ENCODE results near the gene SPP2.
A peak's percentile ranks its signal among the peaks of the same experiment; 100 is the strongest.

The SPP2 gene, protein sequence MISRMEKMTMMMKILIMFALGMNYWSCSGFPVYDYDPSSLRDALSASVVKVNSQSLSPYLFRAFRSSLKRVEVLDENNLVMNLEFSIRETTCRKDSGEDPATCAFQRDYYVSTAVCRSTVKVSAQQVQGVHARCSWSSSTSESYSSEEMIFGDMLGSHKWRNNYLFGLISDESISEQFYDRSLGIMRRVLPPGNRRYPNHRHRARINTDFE

DNA sequence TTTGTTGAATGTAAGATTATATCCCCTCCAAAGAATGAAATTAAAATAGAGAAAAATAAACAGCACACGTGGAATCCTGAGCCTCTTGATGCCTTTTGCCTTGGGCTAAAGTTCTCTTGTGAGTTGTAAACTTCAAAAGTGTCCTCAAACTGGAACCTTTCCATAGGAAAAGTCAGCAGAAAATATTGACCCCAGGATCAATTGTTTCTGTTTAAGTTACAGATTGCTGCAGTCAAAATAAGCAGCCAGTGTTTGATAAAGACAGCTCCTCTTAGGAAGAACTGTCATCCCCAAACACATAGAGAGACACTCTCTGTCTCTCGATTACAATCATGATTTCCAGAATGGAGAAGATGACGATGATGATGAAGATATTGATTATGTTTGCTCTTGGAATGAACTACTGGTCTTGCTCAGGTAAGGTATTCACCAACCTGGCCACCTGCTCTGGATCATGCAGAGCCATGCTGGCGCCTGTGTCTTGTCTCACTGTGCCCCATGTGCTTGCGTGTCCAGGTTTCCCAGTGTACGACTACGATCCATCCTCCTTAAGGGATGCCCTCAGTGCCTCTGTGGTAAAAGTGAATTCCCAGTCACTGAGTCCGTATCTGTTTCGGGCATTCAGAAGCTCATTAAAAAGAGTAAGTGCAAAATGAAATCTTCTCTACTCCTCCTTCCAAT is at the start of gene SPP2:
Gene SPP2, plus strand, starts transcription at position 248 of the 681 bp plus-strand sequence. Its CDS starts 85 bp downstream, at position 333.
- DNase-seq: no peak

DNA sequence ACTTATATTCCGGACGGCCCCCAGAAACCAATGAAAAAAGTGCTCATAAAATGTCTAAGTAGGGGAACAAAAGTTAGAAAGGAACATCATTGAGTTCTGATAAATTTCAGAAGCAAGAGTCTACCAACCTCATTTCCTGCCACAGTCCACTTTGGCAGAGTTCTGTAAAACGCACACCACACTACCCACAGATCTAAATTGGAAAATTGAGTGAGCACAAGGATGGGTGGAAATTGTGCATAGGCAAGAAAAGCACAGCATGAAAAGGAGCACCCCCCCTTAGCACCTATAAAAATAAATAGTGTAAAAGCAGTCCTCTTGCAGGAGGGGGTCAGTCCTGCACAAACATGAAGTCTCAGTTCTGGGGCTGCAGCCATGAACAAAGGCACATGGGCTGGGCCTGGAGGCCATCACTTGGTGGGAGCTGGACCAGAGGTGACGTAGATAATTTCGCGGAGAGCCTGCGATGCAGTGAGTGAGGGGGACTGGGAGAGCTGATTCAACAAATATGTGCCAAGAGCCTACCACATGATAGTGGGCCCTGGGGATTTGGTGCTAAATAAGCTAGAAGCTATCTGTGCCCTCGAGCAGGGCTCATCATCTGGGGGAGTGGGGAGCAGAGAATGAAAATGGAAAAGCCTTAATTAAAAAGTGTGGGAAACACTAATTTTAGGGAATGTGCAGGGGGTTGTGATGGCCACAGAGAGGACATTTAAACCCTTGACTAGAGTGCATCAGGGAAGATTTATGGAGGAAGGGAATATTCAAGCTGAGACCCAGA is 48.9 kb upstream of the SPP2 start:
- no peak for DNase-seq

DNA sequence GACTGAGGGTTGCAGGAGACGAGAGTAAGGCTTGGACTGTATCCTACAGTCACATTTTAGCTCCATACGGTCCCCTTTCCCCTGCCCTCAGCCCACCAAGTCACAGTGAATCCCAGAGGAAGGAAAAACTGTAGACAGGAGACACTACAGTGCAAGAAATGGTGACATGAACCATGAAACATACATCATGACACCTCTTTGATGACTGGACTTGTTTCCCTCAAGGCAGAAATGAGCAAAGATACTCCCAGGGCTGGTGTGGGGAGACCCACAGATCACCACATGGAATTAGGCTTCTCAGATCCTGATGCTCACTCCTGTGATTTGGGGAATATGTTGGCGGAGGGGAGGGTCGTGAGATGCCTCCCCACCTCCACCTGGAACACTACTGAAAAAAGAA is 48.2 kb upstream of the SPP2 start:
- no peak for DNase-seq

DNA sequence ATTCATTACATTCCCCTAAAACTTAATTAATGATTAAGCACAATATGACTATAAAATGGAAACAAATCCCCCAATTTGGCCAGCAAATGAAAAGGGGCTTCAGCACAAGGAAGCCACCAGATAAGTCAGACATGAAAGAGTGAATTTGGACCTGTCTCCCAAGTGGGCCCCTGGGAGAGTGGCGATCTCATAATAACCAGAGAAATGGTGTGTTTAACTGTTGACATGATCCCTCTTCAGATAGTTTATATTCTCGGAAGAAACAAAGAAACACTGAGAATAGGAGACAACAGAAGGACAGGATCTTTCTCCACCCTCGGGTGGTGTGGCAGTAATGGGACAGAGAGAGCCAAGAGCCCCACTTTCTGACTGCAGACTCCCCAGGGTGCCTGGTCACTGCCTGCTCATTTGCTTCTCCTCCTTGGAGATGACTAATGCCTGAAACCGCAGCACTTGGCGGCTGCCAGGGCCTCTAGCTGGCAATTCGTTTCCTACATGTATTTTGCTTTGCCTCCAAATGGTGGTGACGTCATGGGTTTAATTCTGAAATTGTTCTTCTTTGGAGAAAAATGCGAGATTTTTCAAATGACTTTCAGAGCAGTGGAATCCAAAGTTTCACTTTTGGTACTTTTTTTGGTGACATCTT is 46.4 kb upstream of the SPP2 start:
- DNase-seq: peak; percentile 66

DNA sequence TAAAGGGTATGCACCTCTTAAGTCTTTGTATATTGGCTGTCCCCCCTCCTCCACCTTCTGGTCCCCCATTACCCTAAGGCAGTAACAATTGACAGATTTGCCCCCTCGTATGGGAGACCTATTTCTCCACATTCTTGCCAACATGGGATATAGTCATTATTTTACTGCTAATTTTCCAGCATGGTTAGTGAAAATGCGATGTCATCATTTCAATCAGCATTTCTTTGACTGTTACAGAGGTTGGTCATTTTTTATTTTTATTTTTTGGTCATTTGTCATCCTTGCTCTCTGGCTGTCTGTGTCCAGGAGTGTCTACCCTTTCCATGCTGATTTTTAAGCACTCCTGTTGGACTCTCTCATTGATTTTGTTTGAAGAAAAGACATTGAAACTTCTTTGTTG is 45.4 kb upstream of the SPP2 start:
- no peak for DNase-seq

DNA sequence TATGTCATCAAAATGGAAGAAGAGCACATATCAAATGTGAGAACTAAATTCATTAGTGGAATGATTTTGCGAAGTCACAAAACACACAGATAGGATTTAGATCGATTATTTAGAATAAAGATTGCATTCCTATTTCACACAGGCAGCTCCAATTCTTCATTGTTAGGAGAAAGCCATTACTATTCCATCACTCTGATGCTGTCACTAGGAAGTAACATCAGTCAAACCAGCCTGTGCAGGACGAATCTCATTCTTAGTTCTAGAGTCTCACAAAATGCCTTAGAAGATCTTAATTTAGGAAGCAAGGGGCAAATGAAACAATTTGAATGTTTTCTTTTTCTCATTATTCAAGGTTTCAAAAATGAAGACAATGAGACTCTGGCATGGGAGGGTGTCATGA is 44.0 kb upstream of the SPP2 start:
- DNase-seq: no peak

DNA sequence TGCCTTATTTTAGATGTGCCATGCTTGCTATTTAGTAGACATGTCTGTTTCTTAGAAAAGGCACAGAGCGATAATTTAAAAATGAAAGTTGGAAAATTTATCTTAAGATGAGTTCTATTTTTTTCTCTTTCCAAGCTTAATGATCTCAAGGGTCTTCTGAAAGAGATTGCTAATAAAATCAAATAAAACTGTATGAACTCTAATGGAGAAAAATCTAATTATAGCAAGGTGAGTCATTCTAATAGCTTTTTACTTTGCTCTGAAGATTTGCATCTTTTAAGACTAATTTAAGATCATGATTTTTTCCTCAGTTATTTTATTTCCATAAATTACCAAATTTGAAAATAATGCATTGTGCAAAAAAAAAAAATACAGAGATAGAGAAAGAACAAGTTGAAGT is 36.1 kb upstream of the SPP2 start:
- DNase-seq: no peak

DNA sequence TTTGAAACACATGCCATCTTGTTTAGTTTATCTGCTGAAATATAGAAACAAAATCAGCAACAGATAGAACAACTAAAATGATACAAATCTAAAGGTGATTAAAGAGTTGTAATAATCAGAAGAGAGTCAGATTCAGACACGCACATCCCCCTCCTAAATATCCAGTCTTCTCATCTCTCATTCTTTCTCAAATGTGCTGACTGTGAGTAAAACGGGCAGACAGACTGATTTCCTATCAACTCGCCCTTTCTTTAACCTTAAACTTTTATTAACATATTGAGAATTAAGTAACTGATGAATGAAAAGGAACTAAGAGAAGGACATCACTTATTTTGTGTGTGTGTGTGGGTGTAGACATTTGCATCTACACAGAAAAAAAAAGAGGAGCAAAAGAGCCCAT is 34.6 kb upstream of the SPP2 start:
- no peak for DNase-seq

DNA sequence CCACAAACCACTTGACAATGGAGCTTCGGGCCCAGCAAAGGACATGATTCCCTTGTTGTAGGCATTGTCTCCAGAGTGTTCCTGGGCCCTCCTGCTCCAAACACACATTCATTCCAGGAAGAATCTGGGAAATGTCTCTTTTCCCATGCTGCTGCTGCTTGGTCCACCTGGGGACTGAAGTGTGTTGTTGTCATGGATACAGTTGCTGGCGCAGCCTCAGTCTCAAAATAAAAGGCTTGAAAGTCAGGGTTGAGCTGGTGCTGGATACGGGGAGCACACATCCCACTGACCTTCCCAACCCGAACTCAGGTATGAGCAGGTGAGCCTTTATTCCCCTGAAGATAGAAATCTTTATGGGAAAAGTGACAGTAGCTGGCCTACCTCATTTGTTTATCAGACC is 30.6 kb upstream of the SPP2 start:
- no peak for DNase-seq

DNA sequence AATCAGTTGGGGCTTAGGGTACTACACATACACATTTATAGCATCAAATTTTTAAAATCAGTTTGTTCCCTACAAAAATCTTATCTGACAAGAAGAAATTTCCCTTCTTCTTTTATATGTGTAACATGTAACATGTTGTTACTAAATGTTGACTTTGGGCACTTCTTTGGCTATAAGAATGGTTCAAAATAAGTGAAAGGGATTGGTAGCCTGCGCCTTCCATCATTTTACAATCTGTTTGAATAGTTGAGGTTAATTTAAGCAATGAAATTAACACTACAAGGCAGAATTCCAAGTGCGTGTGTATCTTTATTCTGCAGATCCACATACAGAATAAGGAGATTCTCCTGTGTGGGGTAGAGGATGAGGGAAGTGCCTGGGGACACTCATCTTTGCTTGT is 30.2 kb upstream of the SPP2 start:
- no peak for DNase-seq

DNA sequence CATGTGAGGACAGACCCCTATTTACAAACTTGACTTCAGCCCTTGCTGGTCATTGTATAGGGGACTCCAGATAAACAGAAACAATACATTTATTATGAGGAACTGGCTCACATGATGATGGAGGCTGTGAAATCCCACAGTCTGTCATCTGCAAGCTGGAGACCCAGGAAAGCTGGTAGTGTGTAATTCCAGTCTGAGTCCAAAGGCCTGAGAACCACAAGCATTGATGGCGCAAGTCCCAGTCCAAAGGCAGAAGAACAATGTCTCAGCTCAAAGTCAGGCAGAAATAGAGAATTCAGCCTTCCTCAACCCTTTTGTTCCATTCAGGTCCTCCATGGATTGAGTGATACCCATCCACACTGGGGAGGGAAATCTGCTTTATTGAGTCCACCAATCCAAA is 28.1 kb upstream of the SPP2 start:
- no peak for DNase-seq

DNA sequence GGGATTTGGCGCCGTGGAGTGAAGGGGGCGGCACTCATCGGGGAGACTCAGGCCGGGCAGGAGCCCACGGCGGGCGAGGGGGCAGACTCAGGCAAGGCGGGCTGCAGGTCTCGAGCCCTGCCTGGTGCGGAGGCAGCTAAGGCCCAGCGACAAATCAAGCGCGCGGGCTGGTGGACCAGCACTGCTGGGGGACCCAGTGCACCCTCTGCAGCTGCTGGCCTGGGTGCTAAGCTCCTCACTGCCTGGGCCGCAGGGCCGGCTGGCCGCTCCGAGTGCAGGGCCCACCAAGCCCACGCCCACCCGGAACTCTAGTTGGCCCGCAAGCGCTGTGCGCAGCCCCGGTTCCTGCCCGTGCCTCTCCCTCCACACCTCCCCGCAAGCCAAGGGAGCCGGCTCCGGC is 26.2 kb upstream of the SPP2 start:
- no peak for DNase-seq

DNA sequence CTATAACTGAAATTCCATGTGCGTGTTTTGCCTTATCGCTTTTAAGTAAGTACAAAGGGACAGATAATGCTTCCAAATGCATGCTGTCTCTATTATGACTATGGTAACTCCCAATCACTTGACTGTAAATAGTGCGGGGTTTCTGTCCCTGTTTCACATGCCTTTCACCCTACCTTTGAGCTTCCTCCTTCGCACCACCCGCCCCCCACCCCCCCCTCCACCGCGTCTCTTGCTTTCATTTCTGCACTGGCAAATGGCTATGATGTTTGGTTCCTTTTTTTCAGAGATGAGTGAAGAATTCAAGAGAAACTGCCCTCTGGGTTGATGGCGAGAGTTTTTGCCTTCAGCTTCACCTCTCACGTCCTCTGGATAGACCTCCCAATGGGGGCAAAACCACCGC is 25.0 kb upstream of the SPP2 start:
- DNase-seq: no peak

DNA sequence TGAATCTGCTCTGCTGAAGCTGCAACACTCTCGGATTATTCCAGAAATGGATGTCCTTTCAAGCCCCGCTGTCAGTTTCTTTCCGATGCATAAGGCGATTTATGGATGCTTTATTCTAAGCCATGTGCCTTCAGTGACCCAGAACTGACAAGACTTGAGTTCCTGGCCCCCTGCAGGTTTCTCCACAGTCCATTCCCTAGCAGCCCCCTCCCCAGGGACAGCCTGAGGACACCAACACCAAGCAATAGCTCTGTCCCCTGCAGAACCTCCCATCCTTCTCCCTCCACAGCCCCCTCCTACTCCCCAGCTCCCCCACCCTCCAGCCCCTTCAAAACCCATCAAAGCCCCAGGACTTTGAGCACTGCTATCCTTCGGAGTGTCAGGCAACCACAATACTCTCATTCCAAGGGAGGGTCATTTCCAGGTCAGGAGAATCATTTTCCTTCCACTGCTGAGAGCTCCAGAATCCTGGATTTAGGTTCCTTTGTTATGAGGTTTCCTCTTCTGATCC is 24.6 kb upstream of the SPP2 start:
- DNase-seq: no peak

DNA sequence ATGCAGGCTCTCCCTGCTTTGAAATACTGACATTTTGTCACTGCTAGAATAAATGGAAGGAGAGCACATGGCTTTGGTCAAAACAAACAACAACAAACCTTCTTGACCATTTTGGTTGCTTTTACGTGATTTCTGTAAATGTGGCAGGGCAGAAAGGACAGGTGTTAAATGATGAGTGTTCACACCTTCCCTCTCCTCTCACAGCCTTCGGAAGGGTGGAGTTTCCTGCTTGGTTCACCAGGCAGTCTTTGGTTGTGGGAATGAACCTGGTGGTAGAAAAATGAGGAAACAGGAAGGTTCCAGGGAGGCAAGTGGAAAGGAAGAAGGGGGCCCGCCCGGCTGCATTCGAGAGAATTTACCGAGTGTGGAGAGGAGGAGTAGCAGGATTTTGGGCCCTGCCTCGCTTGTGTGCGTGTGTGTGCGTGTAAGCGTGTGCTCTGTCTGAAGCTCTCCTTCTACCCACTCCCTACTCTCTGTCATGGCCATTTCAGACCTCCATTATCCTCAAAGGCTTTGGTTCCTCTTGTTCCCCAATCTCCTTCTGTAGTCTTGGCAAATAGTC is 23.7 kb upstream of the SPP2 start:
- no peak for DNase-seq

DNA sequence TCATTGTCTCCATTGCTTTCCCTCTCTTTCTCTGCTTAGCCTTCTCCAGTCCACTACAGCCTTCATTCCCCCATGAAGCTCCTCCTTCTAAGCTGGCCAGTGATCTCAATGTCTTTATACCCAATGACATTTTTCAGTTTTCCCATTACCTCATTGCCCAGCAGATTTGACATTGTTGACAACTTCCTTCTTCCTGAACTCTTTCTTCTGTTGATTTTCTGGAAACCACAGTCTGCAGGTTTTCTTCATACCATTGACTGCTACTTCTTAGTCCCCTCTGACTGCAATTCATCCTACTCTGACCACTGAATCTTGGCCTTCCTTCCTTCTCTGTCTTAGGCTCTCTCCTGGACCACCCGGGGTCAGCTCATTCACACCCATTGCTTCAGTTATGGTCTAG is 22.9 kb upstream of the SPP2 start:
- DNase-seq: no peak

DNA sequence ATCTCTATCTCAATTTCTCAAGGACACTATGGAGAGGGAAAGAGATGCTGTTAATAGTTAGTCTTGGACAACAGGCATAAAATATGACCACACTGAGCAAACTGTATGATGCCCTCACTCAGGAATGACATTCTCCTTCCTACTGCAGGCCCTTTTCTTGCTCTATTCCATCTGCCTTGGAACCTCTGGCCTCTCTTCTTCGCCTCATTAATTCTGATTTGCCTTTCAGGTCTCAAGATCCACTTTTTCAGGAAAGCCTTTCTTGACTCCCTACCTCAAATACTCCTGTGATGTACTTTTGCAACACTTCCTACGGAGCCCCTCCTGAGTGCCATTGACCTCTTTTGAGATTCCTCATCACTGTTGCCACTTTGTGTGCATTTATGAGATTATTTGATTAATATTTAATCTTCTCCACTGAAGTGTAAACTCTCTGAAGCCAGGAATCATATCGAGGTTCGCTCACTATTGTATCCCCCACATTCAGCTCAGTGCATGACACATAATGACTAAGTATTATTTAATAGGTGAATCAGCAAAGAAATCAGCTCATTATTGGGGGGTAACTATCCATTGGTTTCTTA is 21.3 kb upstream of the SPP2 start:
- no peak for DNase-seq

DNA sequence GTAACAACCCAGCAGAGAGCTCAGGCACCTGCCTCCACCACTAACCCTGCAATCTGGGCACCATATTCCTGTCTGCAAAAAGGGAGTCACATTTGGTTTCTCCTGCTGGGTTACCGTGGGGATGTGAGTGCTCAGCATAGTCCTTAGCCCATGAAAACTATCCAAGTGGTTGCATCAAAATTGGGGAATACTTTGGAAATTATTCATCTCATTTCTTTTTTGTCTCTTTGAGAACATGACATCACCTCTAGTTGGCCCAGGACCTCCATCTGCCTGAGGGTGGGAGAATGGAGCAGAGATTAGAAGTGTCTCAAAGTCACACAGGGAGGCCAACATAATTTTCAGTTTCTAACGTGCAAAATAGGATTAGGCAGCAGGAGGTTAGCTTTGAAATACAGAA is 19.3 kb upstream of the SPP2 start:
- DNase-seq: no peak

DNA sequence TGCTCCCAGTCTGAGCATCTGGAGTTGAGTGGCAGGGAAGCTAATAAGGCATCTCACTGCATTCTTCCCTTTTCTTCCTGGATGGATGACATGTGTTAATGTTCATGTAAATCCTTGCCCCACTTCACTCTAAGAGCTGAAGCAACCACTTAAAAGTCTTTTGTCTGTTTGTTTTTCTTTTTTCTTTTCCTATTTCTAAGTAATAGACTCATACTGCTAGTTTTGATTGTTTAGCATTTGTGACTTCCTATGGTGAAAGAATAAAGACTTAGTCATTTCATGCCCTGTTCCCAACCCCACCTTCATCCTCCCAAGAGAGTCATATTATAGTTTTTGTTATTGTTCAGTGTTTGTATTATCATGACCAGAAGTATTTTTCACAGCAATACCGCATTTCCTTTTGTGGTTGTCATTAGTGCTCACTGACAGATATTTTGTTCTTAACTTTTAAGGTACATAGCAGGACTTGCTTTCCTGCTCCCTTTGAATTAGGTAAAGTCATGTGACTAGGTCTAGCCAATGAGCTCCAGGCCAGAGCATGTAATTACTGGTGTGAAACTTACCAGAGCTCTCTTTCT is 18.1 kb upstream of the SPP2 start:
- DNase-seq: no peak

DNA sequence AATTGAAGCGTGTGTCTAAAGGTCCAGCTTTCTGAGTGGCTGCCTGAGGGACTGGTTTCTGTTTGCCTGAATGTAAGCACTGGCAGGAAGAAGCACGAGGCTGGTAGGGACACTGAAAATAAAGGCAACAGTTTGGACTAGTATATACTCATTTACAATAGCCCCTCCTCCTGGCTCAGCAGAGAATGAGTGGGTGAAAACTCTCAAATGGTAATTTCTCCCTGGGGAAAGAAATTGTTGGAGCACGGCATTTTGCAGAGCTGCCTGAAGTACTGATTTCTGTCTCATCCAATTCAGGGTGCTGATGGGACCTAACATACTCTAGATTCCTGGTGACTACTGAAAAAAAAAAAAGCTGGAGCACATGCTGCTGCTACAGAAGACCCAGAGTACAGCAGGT is 17.3 kb upstream of the SPP2 start:
- DNase-seq: no peak

DNA sequence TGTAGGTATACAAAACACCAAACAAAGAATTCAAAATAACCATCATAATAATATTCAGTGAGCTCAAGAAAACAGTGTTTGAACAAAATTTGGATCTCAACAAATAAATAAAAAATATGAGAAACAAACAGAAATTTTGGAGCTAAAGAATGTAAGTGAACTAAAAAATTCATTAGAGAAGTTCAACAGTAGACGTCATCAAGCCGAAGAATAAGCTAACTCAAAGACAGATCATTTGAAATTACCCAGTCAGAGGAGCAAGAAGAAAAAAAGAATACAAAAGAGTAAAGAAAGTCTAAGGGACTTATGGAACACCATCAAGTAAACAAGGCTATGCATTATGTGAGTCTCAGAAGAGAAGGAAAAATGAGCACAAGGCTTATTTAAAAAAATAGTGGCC is 16.6 kb upstream of the SPP2 start:
- no peak for DNase-seq

DNA sequence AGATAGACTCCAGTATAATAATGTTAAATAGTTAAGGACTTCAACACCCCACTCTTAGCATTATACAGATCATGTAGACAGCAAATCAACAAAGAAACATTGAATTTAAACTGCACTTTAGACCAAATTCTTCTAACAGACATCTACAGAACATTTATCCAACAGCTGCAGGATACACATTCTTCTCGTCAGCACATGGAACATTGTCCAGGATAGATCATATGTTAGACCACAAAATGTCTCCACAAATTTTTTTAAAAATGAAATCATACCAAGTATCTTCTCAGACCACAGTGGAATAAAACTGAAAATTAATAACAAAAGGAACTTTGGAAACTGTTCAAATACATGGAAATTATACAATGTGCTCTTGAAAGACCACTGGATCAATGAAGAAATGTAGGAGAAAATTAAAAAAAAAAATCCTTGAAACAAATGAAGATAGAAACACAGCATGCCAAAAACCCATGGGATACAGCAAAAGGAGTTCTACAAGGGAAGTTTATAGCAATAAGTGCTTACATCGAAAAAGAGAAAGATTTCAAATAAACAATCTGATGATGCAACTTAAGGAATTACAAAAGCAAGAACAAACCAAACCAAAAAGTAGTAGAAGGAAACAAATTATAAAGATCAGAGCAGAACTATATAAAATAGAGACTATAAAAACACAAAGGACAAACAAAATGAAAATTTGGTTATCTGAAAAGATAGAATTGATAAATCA is 12.3 kb upstream of the SPP2 start:
- DNase-seq: no peak

All from islet precursor cell (in vitro differentiated cells).